Gastrocnemius medialis (tissue), 4 donors: ENCODE results near the gene PTPRM.

Experiments
- POLR2A ChIP-seq, 2 donors: fragments of 450-650 bp; IDR thresholded peaks; one replicate each; pipeline ENCODE4 v1.6.1; 2017; ENCODE audit warnings: antibody characterized with exemption in 2 of 2, mild to moderate bottlenecking in 2 of 2, moderate library complexity in 2 of 2
- TF ChIP-seq, protein P1 (sequence below), 5 experiments: fragments of 450-650 bp in 3 of 5; fragments of 200-600 bp in 2 of 5; sonication (generic) in 2 of 5; IDR thresholded peaks in 4 of 5; conservative IDR thresholded peaks in 1 of 5; 1 replicate in 4 of 5; 2 replicates in 1 of 5; pipeline ENCODE4 v1.5.1; 2016 to 2019; ENCODE audit warnings: antibody characterized with exemption in 5 of 5, mild to moderate bottlenecking in 3 of 5, moderate library complexity in 3 of 5

GRCh38 chr18:7622721-7623120 is 55.6 kb downstream of the PTPRM start:
- no peak for TF ChIP-seq POLR2A (IDR thresholded peaks at IDR 0.05)
- TF ChIP-seq, protein P1, sequence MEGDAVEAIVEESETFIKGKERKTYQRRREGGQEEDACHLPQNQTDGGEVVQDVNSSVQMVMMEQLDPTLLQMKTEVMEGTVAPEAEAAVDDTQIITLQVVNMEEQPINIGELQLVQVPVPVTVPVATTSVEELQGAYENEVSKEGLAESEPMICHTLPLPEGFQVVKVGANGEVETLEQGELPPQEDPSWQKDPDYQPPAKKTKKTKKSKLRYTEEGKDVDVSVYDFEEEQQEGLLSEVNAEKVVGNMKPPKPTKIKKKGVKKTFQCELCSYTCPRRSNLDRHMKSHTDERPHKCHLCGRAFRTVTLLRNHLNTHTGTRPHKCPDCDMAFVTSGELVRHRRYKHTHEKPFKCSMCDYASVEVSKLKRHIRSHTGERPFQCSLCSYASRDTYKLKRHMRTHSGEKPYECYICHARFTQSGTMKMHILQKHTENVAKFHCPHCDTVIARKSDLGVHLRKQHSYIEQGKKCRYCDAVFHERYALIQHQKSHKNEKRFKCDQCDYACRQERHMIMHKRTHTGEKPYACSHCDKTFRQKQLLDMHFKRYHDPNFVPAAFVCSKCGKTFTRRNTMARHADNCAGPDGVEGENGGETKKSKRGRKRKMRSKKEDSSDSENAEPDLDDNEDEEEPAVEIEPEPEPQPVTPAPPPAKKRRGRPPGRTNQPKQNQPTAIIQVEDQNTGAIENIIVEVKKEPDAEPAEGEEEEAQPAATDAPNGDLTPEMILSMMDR (IDR thresholded peaks at IDR 0.05 in 4 of 5, conservative IDR thresholded peaks at IDR 0.05 in 1 of 5), result no peak
